H4 (cell line): Measurements from ENCODE around the gene CFLAR. TPM values are rescaled to one million over a fixed set of nuclear protein-coding genes. Genes with fewer than 3 reads are reported as not detected.
"Not testable (repeated sequence)": the region's sequence is repeated elsewhere in the genome, so short reads cannot be mapped to it uniquely, and the experiment has no call there.

Experiments used
- DNase-seq: peaks from one replicate; pipeline ENCODE4 v3.0.0-alpha.2; 2015; ENCODE audit warnings: low spot score
- total RNA-seq: library from RNA; depleted of rRNA; stranded (reverse); fragments of >200 nt; shearing (Covaris generic); gene quantifications from 2 replicates; pipeline ENCODE4 v1.2.3, GENCODE V29; 2014

CFLAR gene
- total RNA-seq, 1 experiment from 2014 or later = 16.9 TPM

- no peak for DNase-seq
Measured at GRCh38 chr2:201149064-201149820, 33.3 kb downstream of the CFLAR start.

GRCh38 chr2:201149821-201150165 is 33.8 kb downstream of the CFLAR start:
- DNase-seq = not testable (repeated sequence)

- DNase-seq = no peak
Measured at GRCh38 chr2:201150454-201151020, 34.6 kb downstream of the CFLAR start.

- DNase-seq = peak; percentile 63
Measured at GRCh38 chr2:201151127-201151981, 35.4 kb downstream of the CFLAR start.

GRCh38 chr2:201152517-201152916 is 36.6 kb downstream of the CFLAR start:
- no peak for DNase-seq

GRCh38 chr2:201152999-201153815 is 37.2 kb downstream of the CFLAR start:
- DNase-seq = no peak

GRCh38 chr2:201154615-201155399 is 38.8 kb downstream of the CFLAR start:
- DNase-seq = no peak

- no peak for DNase-seq
Measured at GRCh38 chr2:201156036-201156435, 40.1 kb downstream of the CFLAR start.

- DNase-seq = no peak
Measured at GRCh38 chr2:201156640-201157039, 40.7 kb downstream of the CFLAR start.

- no peak for DNase-seq
Measured at GRCh38 chr2:201157694-201158093, 41.7 kb downstream of the CFLAR start.

GRCh38 chr2:201158111-201158929 is 42.4 kb downstream of the CFLAR start:
- DNase-seq = peak; percentile 62

- no peak for DNase-seq
Measured at GRCh38 chr2:201164166-201164565, 48.2 kb downstream of the CFLAR start.

- no peak for DNase-seq
Measured at GRCh38 chr2:201167546-201167945, 51.6 kb downstream of the CFLAR start.

GRCh38 chr2:201168496-201168895 is 52.5 kb downstream of the CFLAR start:
- DNase-seq = not testable (repeated sequence)

GRCh38 chr2:201171259-201171814 is 55.4 kb downstream of the CFLAR start:
- DNase-seq = no peak

GRCh38 chr2:201172279-201172678 is 56.3 kb downstream of the CFLAR start:
- DNase-seq = no peak

- no peak for DNase-seq
Measured at GRCh38 chr2:201174687-201175086, 58.7 kb downstream of the CFLAR start.

GRCh38 chr2:201176081-201176481 is 60.1 kb downstream of the CFLAR start:
- DNase-seq = no peak

- no peak for DNase-seq
Measured at GRCh38 chr2:201180010-201180409, 64.0 kb downstream of the CFLAR start.
